GM12878 (cell line): ENCODE data around the gene MTHFS. TPM values are rescaled to one million over a fixed set of nuclear protein-coding genes. Genes with fewer than 3 reads are reported as not detected.

ENCODE experiments used
- ATAC-seq: fragments of 200-7000 bp; cut with Tn5 transposase; 3 replicates; pipeline ENCODE4 v1.9.1; 2020; ENCODE audit warnings: mild to moderate bottlenecking, moderate library complexity
- BruUV-seq: library from RNA; stranded (reverse); fragments of 400-500 nt; replicated peaks from 2 replicates; lab custom pipeline; 2021; lab: Mats Ljungman, UMichigan
- CTCF ChIA-PET: fragments of 300-600 bp; sonication (Branson Sonifier 250); formaldehyde crosslinking; extraction: SDS; loops from one replicate; lab custom pipeline; 2021; ENCODE audit warnings: inconsistent platforms; lab: Yijun Ruan, JAX
- POLR2A ChIA-PET: fragments of 350-600 bp; formaldehyde crosslinking; extraction: SDS; loops from one replicate; lab custom pipeline; 2021; ENCODE audit warnings: inconsistent platforms; lab: Charles Lee
- RAD21 ChIA-PET: fragments of 300-600 bp; sonication (Branson Sonifier 250); formaldehyde crosslinking; loops from one replicate; lab custom pipeline; 2023; ENCODE audit warnings: antibody characterized with exemption; ENCODE audit not compliant: unreplicated experiment; lab: Charles Lee
- SMC1A ChIA-PET: fragments of 300-600 bp; sonication (Branson Sonifier 250); formaldehyde crosslinking; loops from one replicate; lab custom pipeline; 2023; ENCODE audit not compliant: unreplicated experiment, uncharacterized antibody; lab: Charles Lee
- DNase-seq: peaks from one replicate; pipeline ENCODE4 v3.0.0-alpha.2; 2011; ENCODE audit warnings: low read depth, low spot score
- FAIRE-seq: peaks from 3 replicates; lab custom pipeline; 2011; peaks lifted over from hg19 to GRCh38; lab: Jason Lieb, UNC
- H2AFZ ChIP-seq: 2 replicates; pipeline ENCODE4 v1.6.0; 2011; ENCODE audit warnings: low read depth, low read length, control low read depth; ENCODE audit not compliant: control insufficient read depth
- H3K27ac ChIP-seq: 2 replicates; pipeline ENCODE4 v1.5.1; 2011; ENCODE audit warnings: control low read depth; ENCODE audit not compliant: control insufficient read depth, insufficient read depth
- H3K27me3 ChIP-seq, 2 experiments: replicated peaks in 1 of 2; 2 replicates each; pipeline versions ENCODE4 v1.6.0 to v1.6.1; 2011; ENCODE audit warnings: low read length in 1 of 2; ENCODE audit not compliant: control insufficient read depth in 2 of 2, insufficient read depth in 2 of 2
- H3K36me3 ChIP-seq, 2 experiments: 2 replicates each; pipeline ENCODE4 v1.5.1; 2011; ENCODE audit warnings: low read length in 1 of 2; ENCODE audit not compliant: control insufficient read depth in 2 of 2, insufficient read depth in 2 of 2
- H3K4me1 ChIP-seq: 2 replicates; pipeline ENCODE4 v1.6.1; 2011; ENCODE audit warnings: mild to moderate bottlenecking, low read length, moderate library complexity, mixed read lengths; ENCODE audit not compliant: control insufficient read depth, insufficient read depth
- H3K4me2 ChIP-seq: 2 replicates; pipeline ENCODE4 v1.6.0; 2011; ENCODE audit warnings: control low read depth; ENCODE audit not compliant: control insufficient read depth, insufficient read depth
- H3K4me3 ChIP-seq: fragments of 200-600 bp; sonication (generic); 2 replicates; pipeline ENCODE4 v1.5.1; 2016
- H3K79me2 ChIP-seq: 2 replicates; pipeline ENCODE4 v1.6.0; 2011; ENCODE audit warnings: low read length; ENCODE audit not compliant: control insufficient read depth, insufficient read depth
- H3K9ac ChIP-seq: 2 replicates; pipeline ENCODE4 v1.8.0; 2011; ENCODE audit warnings: low read length, control low read depth, mixed read lengths; ENCODE audit not compliant: control insufficient read depth, insufficient read depth
- H3K9me3 ChIP-seq: replicated peaks from 3 replicates; pipeline ENCODE4 v1.5.1; 2011; ENCODE audit warnings: mild to moderate bottlenecking, low read length; ENCODE audit not compliant: control insufficient read depth, insufficient read depth
- H4K20me1 ChIP-seq: 2 replicates; pipeline ENCODE4 v1.6.0; 2011; ENCODE audit not compliant: control insufficient read depth, insufficient read depth
- CBX3 ChIP-seq: fragments of 200-600 bp; sonication (generic); IDR thresholded peaks from 2 replicates; pipeline ENCODE4 v1.6.1; 2016; ENCODE audit warnings: low read depth, borderline replicate concordance
- ELK1 ChIP-seq: IDR thresholded peaks from 2 replicates; pipeline ENCODE4 v1.6.1; 2012; ENCODE audit warnings: low read depth, low read length, improper control_type of control experiment
- NRF1 ChIP-seq: conservative IDR thresholded peaks from 2 replicates; pipeline ENCODE4 v1.6.1; 2011; ENCODE audit warnings: mild to moderate bottlenecking, low read depth, low read length, improper control_type of control experiment
- PAX5 ChIP-seq: IDR thresholded peaks from 2 replicates; pipeline ENCODE4 v1.6.1; 2011; ENCODE audit warnings: low read depth, low read length, borderline replicate concordance
- WGBS: methylation state at CpG from one replicate; pipeline ENCODE4 v1.1.6; 2016; ENCODE audit warnings: low lambda C conversion rate; ENCODE audit not compliant: insufficient replicate concordance, insufficient coverage; ENCODE audit errors: missing lambda C conversion rate; 5-methylcytosine and 5-hydroxymethylcytosine counted together
- in situ Hi-C: fragments of 300-500 bp; cut with MboI; formaldehyde crosslinking; loops from 9 replicates; pipeline ENCODE4 v1.14.3; 2018; ENCODE audit warnings: mixed read lengths
- intact Hi-C: fragments of 100-400 bp; cut with micrococcal nuclease; formaldehyde crosslinking; loops from one replicate; pipeline ENCODE4 v1.14.2; 2022; ENCODE audit not compliant: unreplicated experiment
- polyA plus RNA-seq, 11 experiments: library from polyadenylated mRNA; depleted of rRNA in 4 of 11; unstranded in 6 of 11; stranded (reverse) in 5 of 11; fragments of >200 nt; fragmentation: Nextera tagmentation in 4 of 11; fragmentation: Illumina TruSeq in 1 of 11; extraction: Ambion mirVana in 4 of 11; extraction: Trizol in 1 of 11; gene quantifications; 1 replicate in 1 of 11; 2 replicates in 10 of 11; pipeline versions ENCODE4 v1.2.1 to v1.2.3, GENCODE V29; 2011 to 2016; ENCODE audit warnings: inconsistent platforms in 2 of 11, missing spikeins in 2 of 11, low read depth in 1 of 11
- total RNA-seq, 4 experiments: library from RNA; depleted of rRNA in 3 of 4; stranded (reverse); fragments of >200 nt in 3 of 4; fragmentation: Illumina TruSeq in 1 of 4; extraction: Trizol in 1 of 4; gene quantifications; 2 replicates each; pipeline versions ENCODE4 v1.2.1 to v1.2.3, GENCODE V29; 2013 to 2021

MTHFS gene
- total and polyA plus RNA-seq, 10 of the 15 experiments (the other 5 are each of a cell fraction or from before 2014, with no cell fraction given) = 14.0 to 81.9 (median 31.8) TPM

GRCh38 chr15:79846539-79846938 is 50.3 kb downstream of the MTHFS start:
- Histone ChIP-seq H3K27me3 (no peaks in the 10 kb centered on the region), H3K79me2 (no peaks in the 10 kb centered on the region), H3K9me3 (no peaks in the 10 kb centered on the region), H3K4me2 (no peak overlapping the region), H3K36me3 (peaks cover 0 to 8% of the 10 kb centered on the region in 2 experiments; a peak in 3 of 4 replicates), H3K27ac (no peak overlapping the region), H3K4me1 (no peaks in the 10 kb centered on the region), H3K9ac (no peak overlapping the region), H2AFZ (no peak overlapping the region), H4K20me1 (no peaks in the 10 kb centered on the region), H3K4me3 (no peak overlapping the region)
- DNase-seq (no peak), FAIRE-seq (no peak), ATAC-seq (no peak)
- SMC1A ChIA-PET = interaction anchor here (1.4 kb wide), 1 partner anchor 8 kb away, joined by 3 read pairs; no protein-coding TSS in a partner anchor
- no peak for TF ChIP-seq NRF1
- in situ Hi-C loops (loop anchor here (5.0 kb wide), 1 partner anchor 464 kb away; no protein-coding TSS in a partner anchor), intact Hi-C loops (no loop called here)
- no TSS peak for BruUV-seq
- CTCF ChIA-PET = interaction anchor here (1.9 kb wide), 1 partner anchor 21 kb away, joined by 5 read pairs; no protein-coding TSS in a partner anchor
- POLR2A ChIA-PET = no interaction called here
- 91% methylated on average over 2 of the region's 2 CpGs for WGBS
- RAD21 ChIA-PET = no interaction called here

DNA sequence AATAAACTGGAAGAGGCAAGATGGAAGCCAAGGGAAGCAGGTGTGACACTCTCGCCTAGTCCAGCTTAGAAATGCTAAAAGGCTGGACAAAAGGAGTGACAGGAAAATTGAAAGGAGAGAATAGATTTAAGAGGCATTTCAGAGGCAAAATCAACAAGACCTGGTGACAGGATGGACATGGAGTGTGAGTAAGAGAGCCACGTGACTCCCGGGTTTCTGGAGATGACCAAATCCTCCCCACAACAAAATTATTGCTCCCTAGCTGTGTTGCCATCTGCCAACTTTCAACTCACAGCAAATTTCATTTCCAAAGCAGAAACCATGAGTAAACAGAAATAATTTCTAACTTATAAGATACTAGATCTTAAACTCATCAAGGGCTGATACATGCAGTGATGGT is 52.6 kb downstream of the MTHFS start:
- SMC1A ChIA-PET = interaction anchor here (0.9 to 1.7 kb wide), 2 partner anchors 9 to 13 kb away, joined by 3 to 5 read pairs; no protein-coding TSS in a partner anchor
- in situ Hi-C loops = no loop called here
- H3K79me2 ChIP-seq = no peaks in the 10 kb centered on the region

More for the DNA sequence above, 52.6 kb downstream of the MTHFS start:
- no peak overlapping the region for H3K27ac ChIP-seq
- H3K4me1 ChIP-seq = no peaks in the 10 kb centered on the region
- no peak for TF ChIP-seq ELK1
- TF ChIP-seq PAX5 = no peak
- TF ChIP-seq CBX3 = no peak
- TF ChIP-seq, all 136 proteins: peak for 0
- no peaks in the 10 kb centered on the region for H3K9me3 ChIP-seq
- DNase-seq = no peak
- ChIA-PET CTCF (interaction anchor here (2.6 kb wide), 1 partner anchor 10 kb away, joined by 19 read pairs; no protein-coding TSS in a partner anchor), POLR2A (no interaction called here), RAD21 (interaction anchor here (1.7 kb wide), 1 partner anchor 9 kb away, joined by 5 read pairs; no protein-coding TSS in a partner anchor)
- H4K20me1 ChIP-seq = no peaks in the 10 kb centered on the region
- no peak overlapping the region for H2AFZ ChIP-seq
- H3K4me2 ChIP-seq = no peak overlapping the region
- no TSS peak for BruUV-seq
- H3K4me3 ChIP-seq = no peak overlapping the region
- no peak overlapping the region for H3K9ac ChIP-seq
- WGBS = 85% methylated on average over 3 of the region's 3 CpGs
- intact Hi-C loops = no loop called here
- no peaks in the 10 kb centered on the region for H3K27me3 ChIP-seq
- H3K36me3 ChIP-seq = peaks cover 0 to 3% of the 10 kb centered on the region in 2 experiments; a peak in 3 of 4 replicates
- no peak for FAIRE-seq
- no peak for ATAC-seq
